Globus pallidus (tissue), 1 donor: ENCODE results near the gene IER2.
"Not testable (repeated sequence)": the region's sequence is repeated elsewhere in the genome, so short reads cannot be mapped to it uniquely, and the experiment has no call there.

ENCODE experiments used
- DNase-seq: peaks from one replicate; pipeline ENCODE4 v3.0.0-alpha.2; 2015; ENCODE audit warnings: low spot score

Gene IER2

DNA sequence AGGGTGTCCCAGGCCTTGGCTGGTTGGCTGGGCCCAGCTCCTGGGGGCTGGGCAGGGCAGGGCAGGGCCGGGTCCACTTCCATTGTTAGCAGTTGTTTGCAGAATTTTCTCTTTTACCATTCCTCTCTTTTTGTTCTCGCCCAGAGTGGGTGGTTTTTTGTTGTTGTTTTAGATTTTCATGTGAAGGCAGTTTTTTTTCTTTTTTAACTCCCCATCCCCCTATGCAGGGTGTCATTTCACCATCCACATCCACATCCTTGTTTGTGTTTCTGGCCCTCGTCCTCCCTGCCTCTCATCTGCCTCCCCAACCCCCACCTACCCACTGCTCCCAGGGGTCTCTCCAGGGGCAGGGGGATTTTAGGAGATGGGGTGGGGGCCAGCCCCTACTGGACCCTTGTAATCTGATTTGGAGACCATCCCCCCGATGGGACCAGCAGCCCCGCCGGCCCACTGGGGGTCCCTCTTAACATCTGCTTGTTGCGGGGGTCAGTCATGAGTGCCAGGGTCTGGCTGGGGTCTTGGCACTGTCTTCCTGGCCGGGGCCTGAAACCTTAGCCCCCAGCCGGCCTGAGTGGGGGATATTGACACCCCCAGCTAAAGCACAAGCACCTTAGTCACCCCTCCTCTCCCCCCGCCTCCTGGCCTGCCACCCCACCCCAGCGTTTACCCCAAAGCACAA, 10.4 kb upstream of the IER2 start:
- no peak for DNase-seq

DNA sequence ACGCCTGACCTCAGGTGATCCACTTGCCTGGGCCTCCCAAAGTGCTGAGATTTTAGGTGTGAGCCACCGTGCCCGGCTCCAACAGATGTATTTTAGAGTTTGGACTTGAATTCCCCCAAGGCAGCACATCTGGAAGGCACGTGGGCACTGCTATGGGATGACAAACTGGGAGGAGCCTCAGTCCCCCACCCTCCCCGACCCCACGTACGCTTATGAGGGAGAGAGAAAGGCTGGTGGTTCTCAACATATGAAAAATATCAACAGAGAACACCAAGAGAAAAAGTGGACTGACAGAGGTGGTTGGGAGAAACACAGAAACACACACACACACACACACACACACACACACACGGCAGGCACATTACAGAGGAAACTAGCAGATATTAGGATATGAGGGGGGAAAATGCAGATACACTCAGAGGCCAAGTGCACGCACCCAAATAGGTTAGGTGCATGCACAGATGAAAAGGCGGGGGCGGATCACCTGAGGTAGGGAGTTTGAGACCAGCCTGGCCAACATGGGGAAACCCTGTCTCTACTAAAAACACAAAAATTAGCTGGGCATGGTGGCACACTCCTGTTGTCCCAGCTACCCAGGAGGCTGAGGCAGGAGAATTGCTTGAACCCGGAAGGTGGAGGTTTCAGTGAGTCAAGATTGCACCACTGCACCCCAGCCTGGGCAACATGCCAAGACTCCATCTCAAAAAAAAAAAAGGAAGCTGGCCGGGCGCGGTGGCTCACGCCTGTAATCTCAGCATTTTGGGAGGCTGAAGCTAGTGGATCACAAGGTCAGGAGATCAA, 3.2 kb upstream of the IER2 start:
- DNase-seq = no peak

DNA sequence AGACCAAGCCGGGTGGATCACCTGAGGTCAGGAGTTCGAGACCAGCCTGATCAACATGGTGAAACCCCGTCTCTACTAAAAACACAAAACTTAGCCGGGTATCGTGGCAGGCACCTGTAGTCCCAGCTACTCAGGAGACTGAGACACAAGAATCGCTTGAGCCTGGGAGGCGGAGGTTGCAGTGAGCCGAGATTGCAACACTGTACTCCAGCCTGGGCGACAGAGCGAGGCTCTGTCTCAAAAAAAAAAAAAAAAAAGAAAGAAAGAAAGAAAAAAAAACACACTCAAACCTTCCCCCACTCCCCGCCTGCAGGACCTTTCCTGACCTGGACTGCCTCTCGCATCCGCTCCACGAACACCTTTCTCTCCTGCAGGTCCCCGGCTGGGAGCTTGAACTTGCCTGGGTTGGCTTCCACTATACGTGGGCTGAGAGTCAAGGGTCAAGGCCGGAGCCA, 1.0 kb upstream of the IER2 start:
- DNase-seq = not testable (repeated sequence)

DNA sequence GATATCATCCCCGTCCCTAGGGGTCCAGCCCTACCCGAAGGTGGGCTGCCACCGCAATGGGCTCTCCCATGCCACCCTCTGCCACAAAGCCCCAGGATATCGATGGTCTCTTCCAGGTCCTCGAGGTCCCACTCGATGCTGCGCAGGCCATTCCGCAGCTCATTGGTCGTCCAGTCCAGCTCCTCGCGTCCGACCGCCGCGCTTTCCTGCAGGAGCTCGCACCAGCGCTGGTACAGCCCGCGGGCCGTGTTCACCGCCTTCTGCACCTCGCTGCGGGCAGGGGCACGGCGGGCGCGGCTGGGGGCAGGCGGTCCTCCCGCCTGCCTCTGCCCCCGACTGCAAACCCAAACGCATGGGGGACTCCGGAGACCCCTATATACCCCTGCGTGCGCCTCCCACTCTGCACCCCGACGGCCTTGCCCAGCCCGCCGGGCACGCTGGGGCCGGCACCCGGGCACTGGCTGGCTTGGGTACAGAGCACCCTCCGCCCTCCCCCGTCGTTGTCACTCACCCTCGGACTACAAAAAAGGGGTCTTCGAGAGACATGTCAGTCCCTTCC, 504 bp upstream of the IER2 start:
- DNase-seq = no peak

DNA sequence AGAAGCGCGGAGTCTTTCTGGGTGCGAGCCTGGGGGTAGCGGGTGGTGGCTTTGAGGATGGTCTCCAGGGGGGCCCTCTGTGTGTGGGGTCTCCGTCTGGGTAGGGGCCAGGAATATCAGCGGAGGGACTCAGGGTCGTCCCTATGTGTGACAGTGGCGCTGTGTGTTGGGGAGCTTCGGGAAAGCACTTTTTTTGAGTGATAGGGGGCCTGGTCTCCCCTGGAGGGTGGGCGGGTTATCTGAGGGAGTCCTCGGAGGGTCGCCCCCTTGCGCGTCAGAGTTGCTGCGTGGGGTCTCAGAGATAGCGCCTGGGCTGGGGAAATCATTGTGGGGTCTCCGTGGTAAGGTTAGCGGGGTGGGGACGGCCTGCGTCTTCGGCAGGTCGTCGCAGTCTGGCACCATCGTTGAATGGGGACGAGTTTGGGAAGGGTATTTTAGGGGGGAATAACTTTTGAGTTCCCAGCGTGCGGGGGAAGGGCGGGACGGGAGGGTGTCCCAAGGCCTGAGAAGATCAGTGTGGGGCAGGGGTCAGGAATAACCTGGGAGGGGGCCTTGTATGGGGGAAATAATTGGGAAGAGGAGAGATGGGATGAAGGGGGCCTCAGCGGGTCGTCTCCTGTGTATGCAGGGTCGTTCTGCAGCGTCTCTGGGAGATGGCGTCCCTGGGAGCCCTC, 857 bp downstream of the IER2 start:
- no peak for DNase-seq

DNA sequence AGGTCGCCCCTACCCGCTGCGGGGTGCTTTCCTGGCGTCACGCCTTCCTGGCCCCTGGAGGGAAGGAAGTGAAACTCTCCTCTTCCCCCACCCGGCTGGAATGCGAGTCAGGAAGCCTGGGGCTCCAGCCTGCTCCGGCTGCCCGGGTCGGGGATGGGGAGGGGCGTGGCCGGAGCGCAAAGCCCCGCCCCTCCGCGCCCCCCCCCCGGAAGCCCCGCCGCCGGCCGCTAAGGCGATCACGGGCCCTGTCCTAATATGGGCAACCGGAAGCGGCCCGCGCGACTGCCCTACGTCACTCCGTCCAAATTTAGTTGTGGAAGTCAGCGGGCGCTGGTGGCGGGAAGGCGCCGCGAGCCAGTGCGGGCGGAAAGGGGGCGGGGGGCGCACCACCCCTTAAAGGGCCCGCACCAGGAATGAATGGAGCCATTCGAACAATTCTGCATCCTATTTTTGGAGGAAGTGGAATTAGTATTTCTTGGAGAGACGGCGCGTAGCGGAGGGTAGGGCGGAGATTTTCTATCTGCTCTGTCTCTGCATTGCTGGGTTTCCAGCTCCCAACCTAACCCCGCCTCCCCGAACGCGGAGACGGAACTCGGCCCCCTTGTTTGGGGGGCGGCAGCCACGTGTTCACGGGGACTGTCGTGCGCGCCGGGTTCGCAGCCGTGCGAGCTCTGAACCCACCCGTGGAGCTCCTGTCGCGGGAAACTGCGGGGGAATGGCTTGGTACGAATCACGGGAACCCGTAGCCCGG, 1.6 kb downstream of the IER2 start:
- peak; percentile 98 for DNase-seq

DNA sequence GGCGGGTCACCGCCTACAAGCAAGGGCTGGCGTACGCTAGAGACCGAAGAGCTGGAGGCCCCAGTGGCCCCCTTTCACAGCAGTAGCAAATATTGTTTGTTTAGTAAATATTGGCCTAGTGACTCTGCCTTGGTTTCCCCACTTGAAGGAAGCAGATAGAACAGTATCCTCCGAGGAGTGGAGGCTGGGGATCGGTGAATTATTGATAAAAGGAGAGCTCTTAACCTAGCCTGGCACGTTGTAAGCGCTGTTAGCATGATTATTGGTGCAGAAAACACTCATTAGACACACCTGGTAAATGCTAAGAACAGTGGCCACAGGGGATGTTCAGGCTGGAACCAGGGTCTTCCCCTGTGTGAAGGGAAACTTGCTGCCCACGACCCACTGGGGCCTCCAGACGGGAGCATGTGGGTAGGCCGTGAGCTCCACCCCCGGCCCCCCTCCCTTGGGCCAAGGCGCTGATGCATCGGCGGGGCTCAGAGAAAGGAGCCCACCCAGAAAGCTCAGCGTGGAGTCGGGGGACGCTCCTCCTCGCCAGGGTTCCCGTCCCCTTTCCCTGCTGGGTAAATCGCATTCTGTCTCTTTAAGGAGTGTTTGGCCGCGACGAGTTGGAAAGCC, 2.3 kb downstream of the IER2 start:
- DNase-seq = no peak

DNA sequence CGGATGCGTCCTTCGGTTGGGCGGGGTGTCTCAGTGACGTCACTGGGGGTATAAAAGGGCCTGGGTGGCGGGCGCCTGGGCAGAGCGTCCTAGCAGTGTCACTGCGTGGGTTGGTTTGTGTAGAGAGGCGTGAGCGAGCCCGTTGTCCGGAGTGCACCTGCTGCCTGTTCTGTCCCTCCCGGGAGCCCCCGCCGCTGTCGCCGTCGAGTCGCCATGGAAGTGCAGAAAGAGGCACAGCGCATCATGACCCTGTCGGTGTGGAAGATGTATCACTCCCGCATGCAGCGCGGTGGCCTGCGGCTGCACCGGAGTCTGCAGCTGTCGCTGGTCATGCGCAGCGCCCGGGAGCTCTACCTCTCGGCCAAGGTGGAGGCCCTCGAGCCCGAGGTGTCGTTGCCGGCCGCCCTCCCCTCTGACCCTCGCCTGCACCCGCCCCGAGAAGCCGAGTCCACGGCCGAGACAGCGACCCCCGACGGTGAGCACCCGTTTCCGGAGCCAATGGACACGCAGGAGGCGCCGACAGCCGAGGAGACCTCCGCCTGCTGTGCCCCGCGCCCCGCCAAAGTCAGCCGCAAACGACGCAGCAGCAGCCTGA, 2.9 kb downstream of the IER2 start:
- DNase-seq = peak; percentile 95

DNA sequence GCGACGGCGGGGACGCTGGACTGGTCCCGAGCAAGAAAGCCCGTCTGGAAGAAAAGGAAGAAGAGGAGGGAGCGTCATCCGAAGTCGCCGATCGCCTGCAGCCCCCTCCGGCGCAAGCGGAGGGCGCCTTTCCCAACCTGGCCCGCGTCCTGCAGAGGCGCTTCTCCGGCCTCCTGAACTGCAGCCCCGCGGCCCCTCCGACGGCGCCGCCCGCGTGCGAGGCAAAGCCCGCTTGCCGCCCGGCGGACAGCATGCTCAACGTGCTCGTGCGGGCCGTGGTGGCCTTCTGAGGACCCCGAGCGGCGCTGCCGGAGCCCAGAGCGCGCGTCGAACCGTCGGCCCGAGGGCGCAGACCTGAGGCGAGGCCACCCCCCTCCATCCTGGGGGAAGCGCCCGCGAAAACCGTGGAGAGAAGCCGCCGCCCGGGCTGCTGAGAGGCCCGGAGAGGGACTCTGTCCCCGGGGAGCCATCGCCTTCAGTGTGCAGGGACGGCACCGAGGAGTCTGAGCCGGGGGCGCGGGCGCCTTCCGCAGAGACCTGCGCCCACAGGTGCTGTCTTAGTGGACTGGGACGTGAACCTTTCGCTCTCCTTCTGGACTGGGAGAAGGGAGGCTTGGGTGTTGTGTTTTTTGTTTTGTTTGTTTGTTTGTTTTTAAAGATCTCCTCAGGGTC, 3.5 kb downstream of the IER2 start:
- DNase-seq = no peak

DNA sequence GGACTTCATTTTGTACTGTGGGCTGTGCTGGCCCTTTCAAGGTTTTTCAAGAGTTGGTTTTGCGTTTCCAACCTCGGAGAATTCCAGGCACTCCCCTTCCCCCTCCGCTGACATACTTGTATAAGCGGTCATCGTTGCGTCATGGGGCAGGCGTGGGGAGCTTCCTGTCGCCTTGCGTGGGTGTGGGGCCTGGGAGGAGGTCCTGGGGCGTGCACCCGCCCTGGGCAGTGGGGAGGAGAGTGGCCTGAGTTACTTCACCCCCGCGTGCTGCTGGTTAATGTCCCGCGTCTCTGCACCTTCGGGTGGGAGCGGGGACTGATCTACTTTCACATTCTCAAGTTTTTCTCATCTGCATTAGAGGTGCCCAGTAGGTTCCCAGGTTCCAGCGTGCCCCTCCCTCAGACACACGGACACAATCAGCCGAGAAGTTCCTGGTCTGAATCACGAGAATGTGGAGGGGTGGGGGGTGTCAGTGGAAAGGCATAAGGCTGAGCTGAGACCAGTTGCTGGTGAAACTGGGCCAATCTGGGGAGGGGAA, 4.1 kb downstream of the IER2 start:
- peak; percentile 56 for DNase-seq

DNA sequence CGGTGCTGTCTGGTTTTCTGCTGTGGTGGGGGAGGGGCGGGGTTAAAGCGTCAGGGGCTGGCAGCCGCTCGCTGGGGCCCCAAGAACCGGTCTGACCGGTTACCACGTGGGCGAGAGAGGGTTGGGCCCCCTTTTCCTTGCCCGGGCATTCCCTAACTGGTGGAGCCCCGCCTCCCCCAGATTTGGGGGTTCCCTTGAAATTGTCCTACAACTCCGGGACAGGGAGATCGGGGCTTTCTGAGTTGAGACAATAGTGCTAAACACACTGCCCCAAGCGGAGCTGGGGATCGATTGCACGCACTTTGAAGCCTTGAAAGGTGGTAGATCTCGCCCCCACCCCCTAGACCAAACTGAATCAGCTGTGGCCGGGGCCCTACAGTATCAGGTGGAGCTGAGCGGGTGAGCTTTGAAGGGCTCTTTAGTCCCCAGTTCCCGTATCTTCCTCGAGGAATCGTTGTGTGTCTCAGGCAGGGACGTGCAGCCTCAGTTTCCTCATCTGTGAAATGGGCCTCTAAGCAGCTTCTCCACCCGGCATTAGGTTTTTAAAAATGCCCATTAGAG, 4.8 kb downstream of the IER2 start:
- DNase-seq = peak; percentile 48

DNA sequence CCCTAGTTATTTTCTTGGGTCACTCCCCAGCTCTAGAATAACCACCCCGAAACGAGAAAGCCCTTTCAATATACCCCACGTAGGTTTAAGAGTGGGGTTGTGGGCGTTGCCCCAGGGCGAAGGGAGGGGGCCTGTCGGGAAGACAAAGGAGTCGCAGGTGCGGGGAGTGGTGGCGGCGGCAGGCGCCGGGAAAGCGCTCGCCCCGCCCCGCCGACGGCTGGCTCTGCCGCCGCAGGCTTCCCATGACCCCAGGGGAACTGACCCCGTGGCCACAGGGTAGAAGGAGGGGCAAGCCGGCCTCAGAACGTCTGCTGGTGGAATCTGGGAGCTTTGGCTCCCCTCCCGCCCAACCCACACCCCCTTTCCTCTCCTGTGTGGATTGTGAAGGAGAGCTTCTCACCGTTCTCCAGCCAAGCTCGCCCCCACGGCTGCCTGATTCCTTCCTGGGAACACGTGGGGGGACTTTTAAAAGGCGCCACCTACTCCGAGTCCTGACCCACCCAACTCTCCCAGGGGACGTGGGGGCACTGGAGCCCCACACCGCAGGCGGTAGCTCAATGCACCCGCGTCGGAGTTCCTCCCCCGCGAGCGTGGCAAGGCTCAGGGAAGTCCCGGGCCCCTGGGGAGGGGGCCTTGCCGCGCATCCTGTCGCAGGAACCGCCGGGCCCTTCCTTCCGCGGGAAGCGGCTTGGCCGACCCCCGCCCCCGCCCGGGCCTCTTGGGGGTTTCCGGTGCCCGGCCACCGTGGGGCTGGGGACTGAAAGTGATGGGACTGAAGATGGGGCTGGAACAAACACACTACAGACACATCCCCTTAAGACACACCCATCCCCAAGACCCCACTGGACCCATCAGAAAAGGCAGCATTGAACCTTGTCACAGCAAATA, 5.5 kb downstream of the IER2 start:
- peak; percentile 22 for DNase-seq

DNA sequence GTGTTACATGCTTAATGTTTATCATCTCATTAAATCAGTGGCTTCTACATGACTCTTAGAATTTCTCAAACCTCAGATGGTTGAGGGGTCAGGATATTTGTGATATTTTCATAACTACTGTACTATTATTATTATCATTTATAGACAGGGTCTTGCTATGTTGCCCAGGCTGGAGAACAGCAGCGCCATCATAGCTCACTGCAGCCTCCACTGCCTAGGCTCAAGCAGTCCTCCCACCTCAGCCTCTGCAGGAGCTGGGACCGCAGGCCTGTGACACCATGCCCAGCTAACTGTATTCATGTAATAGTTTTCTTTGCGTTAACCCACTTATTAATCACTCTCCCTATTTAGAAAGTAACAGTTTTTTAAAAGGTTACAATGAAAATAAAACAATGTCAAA, 9.5 kb downstream of the IER2 start:
- no peak for DNase-seq

DNA sequence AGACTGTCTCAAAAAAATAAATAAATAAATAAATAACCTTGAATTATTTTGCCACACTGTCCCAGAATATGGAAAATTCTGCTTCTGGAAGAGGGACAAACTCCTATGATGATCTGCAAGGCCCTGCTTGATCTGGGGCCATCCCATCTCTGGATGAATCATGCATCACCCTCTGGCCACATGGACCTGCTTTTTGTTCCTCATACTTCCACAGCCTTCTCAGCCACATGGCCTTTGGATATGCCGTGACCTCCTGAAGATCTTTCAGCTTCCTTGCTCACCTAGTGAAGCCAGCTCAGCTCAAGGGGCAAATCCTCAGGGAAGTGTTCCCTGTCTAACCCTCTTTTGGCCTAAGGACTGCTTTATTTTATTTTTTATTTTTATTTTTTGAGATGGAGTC, 10.3 kb downstream of the IER2 start:
- no peak for DNase-seq

DNA sequence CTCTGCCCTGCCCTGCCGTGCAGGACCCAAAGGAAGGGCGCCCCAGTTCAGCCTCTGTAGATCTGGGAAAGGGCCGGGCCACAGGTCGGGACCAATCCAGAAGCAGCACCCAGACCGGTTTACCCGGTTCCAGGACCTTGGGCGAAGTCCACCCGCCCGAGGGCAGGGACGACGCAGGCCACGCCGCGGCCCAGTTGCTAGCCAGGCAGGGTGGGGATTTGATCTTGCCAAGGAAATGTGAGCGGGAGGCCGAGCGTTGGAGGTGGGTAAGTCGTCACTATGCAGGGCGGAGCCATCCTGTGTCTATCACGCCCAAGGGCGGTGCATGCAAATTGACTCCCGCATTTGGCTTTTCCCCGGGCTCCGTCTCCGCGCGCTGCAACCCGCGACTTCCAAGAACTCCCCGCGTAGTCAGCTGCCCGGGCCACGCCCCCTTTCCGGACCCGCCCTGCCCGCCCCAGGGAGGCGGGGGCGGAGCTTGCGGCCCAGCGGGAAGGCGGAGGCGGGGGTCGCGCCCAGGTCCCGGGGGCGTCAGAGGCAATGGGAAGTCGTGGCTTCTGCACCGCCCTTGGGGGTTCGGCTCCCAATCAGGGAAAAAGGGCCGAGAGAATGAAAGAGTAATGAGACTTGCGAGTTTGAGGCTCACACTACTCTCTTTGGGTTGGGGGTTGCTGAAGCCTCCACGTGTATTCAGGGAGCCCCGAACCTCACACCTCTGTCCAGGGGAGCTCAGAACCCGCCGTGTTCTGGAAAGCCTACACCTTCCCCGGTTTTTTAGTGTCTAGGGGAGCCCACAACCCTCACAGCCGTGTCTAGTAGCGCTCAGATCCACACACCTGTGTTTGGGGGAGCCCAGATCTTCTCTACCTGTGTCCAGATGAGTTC, 12.8 kb downstream of the IER2 start:
- DNase-seq = peak; percentile 89

DNA sequence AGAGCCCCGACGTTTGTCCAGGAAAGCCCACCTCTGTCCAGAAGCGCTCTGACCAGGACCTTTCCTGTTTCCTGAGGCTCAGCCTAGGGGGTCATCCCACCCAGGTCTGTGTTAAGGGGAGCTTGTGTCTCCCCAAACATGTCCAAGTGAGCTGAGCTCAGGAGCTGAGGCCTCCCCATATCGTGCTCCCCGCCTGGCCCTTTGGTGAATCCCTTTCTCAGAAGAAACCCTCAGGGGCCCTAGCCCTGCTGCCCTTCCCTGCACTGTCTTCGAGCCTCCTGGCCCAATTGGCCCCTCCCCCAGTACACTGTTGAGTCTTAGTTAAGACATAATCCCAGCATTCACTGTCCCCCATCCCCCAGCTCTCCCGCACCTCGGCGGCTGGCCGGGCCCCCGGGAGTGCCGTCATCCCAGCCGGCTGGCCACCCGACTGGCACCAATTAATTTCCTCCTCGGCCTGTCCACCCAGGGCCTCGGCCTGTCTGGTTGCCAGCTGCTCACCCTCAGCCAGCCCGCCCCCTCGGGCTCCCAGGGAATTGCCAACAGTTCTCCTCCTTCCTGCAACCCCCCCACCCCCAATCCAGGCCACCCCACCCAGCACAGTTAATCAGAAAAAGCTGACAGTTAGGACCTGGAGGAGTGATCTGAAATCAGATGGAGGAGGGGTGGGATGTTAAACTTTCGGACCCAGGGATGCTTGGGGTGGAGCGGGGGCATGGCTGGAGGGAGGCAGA, 13.6 kb downstream of the IER2 start:
- DNase-seq = peak; percentile 51
